Measurements from ENCODE around the gene ARHGAP31.
A peak's percentile ranks its signal among the peaks of the same experiment; 100 is the strongest.

Gene ARHGAP31

DNA sequence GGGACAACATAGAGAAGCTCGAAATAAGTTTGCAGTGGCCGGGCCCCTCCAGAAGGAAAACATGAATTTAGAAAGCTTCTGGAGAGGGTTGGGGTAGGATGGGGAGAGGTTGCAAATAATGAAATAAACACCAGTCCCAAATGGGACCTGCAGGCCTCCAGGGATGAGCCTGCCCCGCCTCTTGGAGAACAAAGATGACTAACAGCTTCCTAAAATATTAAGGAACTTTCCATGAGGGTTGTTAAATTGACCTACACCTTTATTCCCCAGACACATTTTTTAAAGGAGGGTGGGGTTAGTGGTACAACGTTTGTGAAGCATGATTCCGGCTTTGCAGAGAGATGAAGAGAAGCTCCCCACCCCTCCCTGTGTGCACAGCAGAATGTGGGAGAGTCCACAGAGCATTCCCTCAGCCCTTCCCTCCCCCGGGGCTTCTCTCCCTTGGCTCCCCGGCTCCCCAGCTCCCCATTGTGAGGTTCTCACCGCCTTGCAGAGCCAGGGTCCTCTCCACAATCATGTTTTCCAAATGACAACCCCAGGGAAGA is 84.1 kb downstream of the ARHGAP31 start:
- DNase-seq (ENCODE audit: low read depth): no peak
- TF ChIP-seq, protein P1, sequence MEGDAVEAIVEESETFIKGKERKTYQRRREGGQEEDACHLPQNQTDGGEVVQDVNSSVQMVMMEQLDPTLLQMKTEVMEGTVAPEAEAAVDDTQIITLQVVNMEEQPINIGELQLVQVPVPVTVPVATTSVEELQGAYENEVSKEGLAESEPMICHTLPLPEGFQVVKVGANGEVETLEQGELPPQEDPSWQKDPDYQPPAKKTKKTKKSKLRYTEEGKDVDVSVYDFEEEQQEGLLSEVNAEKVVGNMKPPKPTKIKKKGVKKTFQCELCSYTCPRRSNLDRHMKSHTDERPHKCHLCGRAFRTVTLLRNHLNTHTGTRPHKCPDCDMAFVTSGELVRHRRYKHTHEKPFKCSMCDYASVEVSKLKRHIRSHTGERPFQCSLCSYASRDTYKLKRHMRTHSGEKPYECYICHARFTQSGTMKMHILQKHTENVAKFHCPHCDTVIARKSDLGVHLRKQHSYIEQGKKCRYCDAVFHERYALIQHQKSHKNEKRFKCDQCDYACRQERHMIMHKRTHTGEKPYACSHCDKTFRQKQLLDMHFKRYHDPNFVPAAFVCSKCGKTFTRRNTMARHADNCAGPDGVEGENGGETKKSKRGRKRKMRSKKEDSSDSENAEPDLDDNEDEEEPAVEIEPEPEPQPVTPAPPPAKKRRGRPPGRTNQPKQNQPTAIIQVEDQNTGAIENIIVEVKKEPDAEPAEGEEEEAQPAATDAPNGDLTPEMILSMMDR (IDR thresholded peaks at IDR 0.05; ENCODE audit: insufficient read depth, low read depth, low read length, missing control alignments): no peak

DNA sequence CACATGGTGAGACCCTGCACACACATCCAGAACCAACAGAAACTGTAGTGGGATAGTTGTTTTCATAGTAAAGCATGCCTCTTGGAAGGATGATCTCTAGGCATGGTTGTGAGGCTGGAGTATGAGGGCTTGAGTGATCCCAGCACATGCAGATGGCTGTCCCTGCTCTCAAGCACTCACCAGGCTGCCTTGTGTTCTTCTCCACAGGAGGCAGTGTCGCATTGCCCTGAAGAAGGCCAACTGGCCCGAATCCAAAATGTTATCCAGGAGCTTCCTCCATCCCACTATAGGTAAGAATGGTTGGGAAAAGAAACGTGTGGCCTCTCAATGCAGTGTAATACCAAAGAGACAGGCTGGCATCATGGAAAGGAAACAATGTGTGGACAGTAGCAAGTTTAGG is 86.5 kb downstream of the ARHGAP31 start:
- H3K4me3 ChIP-seq (ENCODE audit: low read length): no peak overlapping the region
- TF ChIP-seq, protein P1 (IDR thresholded peaks at IDR 0.05; ENCODE audit: insufficient read depth, low read depth, low read length, missing control alignments): peak; percentile 29
- DNase-seq (ENCODE audit: low read depth): peak; percentile 11

More for the DNA sequence above, 84.1 kb downstream of the ARHGAP31 start:
- H3K4me3 ChIP-seq (ENCODE audit: low read length): no peak overlapping the region

DNA sequence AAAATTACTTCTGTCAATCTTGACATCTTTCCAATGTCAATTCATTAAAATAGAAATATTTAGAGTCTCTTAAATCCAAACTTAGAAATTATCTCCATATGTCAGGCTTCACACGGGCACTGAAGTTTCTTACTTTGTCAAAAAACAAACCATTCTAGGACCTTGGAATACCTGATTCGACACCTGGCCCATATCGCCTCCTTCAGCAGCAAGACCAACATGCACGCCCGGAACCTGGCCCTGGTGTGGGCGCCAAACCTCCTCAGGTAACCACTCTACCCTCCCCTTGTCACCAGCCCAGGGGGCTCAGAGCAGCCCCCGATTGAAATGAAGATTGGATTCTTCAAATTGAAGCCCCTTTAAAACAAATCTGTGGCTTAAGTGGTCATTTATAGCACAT is 88.0 kb downstream of the ARHGAP31 start:
- DNase-seq (ENCODE audit: low read depth): no peak
- TF ChIP-seq, protein P1 (IDR thresholded peaks at IDR 0.05; ENCODE audit: insufficient read depth, low read depth, low read length, missing control alignments): no peak
- H3K4me3 ChIP-seq (ENCODE audit: low read length): no peak overlapping the region

DNA sequence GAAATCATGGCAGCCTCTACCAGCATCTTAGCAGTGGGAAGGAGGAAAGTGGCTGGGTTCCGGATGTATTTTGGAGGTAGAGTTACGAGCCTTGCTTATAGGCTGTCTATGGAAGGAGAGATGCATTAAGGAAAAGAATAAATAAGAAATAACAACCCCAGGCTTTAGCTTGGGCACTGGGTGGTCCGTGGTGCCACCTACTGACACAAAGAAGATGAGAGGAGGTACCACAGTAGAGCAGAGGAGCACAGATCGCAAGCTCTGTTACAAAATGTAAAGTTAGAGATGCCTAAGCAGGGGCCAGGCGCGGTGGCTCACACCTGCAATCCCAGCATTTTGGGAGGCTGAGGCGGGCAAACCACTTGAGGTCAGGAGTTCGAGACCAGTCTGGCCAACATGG is 94.4 kb downstream of the ARHGAP31 start:
- TF ChIP-seq, protein P1 (IDR thresholded peaks at IDR 0.05; ENCODE audit: insufficient read depth, low read depth, low read length, missing control alignments): no peak
- no peak for DNase-seq (ENCODE audit: low read depth)
- H3K4me3 ChIP-seq (ENCODE audit: low read length): no peak overlapping the region

DNA sequence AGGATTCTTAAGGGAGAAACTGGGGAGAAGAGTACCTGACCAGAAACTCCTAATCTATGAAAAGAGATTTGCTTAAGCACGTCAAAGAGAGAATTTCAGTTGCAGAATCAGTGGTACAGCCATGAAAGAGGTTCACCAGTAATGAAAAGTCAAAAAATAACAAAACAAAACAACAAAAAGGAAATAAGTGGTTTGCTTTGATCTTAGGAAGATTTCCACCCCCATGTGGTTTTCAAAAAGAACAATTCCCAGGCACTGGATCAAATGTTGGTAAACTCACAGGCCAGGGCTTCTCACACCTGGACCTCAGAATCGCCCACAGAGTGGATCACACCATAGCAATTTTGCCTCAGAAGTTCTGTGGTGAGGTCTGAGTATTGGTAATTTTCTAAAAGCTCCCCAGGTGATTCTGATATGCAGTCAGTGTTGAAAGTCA is 101.8 kb downstream of the ARHGAP31 start:
- no peak overlapping the region for H3K4me3 ChIP-seq (ENCODE audit: low read length)
- TF ChIP-seq, protein P1 (IDR thresholded peaks at IDR 0.05; ENCODE audit: insufficient read depth, low read depth, low read length, missing control alignments): no peak
- no peak for DNase-seq (ENCODE audit: low read depth)

DNA sequence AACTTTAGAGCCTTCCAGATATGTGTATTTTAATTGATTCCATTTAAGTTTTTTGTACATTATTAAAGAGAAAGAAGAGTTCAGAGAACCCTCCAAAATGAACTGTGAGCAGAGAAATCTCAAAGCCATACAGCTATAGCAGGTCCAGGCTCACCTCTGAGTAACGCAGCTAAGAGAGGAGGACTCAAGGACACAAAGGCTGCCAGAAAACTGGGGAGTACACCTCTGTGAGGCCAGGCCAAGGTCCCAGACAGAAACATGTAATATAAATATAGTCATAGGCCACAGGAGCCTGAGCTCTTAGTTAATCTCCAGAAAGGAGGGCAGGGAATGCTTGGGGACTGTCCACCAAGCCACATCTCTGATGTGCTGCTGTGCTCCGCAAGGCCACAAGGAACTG is 102.7 kb downstream of the ARHGAP31 start:
- DNase-seq (ENCODE audit: low read depth): no peak
- no peak overlapping the region for H3K4me3 ChIP-seq (ENCODE audit: low read length)
- TF ChIP-seq, protein P1 (IDR thresholded peaks at IDR 0.05; ENCODE audit: insufficient read depth, low read depth, low read length, missing control alignments): no peak

DNA sequence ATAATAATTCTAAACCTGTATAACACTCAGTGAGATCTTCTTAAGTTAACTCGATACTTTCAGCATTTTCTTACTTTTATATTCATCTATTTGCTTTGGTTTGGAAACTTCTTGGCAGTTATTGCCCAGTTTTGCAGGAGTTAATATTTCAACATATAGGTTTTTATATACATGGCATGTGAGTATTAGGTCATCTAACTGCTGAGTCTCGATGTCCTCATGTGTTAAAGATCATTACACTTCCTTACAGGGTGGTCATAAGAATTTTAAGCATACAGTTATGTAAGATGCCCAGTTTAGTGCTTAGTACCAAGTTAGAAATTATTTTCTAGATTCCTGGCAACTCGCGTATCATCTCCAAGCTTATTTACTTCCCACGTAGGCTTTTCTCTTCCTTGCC is 106.3 kb downstream of the ARHGAP31 start:
- DNase-seq (ENCODE audit: low read depth): no peak
- H3K4me3 ChIP-seq (ENCODE audit: low read length): no peak overlapping the region
- TF ChIP-seq, protein P1 (IDR thresholded peaks at IDR 0.05; ENCODE audit: insufficient read depth, low read depth, low read length, missing control alignments): no peak

Measured in epithelial cell of esophagus (primary cell).